Activated CD4-positive, alpha-beta T cell treated with anti-CD3 and anti-CD28 coated beads, Interleukin-2, amount 50 U/mL, for 48 hours (primary cell): ENCODE data around the gene INSIG1.

Source experiments
- DNase-seq, 2 experiments: peaks; one replicate each; pipeline ENCODE4 v3.0.0-alpha.2; 2020

INSIG1 gene

GRCh38 chr7:155297517-155298287, at the start of gene INSIG1:
Gene INSIG1 (plus strand): TSS chr7:155297878. CDS start chr7:155298286, 408 bp downstream.
- DNase-seq, result peak; percentile 86 to 89

- DNase-seq, result no peak
Measured at GRCh38 chr7:155248366-155248756, 49.3 kb upstream of the INSIG1 start.

GRCh38 chr7:155251831-155252230, 45.8 kb upstream of the INSIG1 start:
- DNase-seq, result no peak

- no peak for DNase-seq
Measured at GRCh38 chr7:155252444-155252887, 45.2 kb upstream of the INSIG1 start.

GRCh38 chr7:155252892-155253501, 44.7 kb upstream of the INSIG1 start:
- DNase-seq, result no peak

GRCh38 chr7:155254018-155254417, 43.7 kb upstream of the INSIG1 start:
- no peak for DNase-seq

GRCh38 chr7:155255071-155255470, 42.6 kb upstream of the INSIG1 start:
- no peak for DNase-seq

GRCh38 chr7:155255621-155256020, 42.1 kb upstream of the INSIG1 start:
- no peak for DNase-seq

GRCh38 chr7:155256081-155256760, 41.5 kb upstream of the INSIG1 start:
- no peak for DNase-seq

GRCh38 chr7:155256761-155257481, 40.8 kb upstream of the INSIG1 start:
- no peak for DNase-seq

- no peak for DNase-seq
Measured at GRCh38 chr7:155257482-155258225, 40.0 kb upstream of the INSIG1 start.

GRCh38 chr7:155258226-155258560, 39.5 kb upstream of the INSIG1 start:
- no peak for DNase-seq

GRCh38 chr7:155259866-155260497, 37.7 kb upstream of the INSIG1 start:
- DNase-seq, result no peak

- DNase-seq, result no peak
Measured at GRCh38 chr7:155260498-155260872, 37.2 kb upstream of the INSIG1 start.

GRCh38 chr7:155261031-155261985, 36.4 kb upstream of the INSIG1 start:
- no peak for DNase-seq

GRCh38 chr7:155262031-155262430, 35.6 kb upstream of the INSIG1 start:
- no peak for DNase-seq

- DNase-seq, result no peak
Measured at GRCh38 chr7:155263051-155263450, 34.6 kb upstream of the INSIG1 start.

GRCh38 chr7:155263581-155264143, 34.0 kb upstream of the INSIG1 start:
- DNase-seq, result no peak

GRCh38 chr7:155265144-155265543, 32.5 kb upstream of the INSIG1 start:
- DNase-seq, result no peak

- DNase-seq, result no peak
Measured at GRCh38 chr7:155265961-155266360, 31.7 kb upstream of the INSIG1 start.

GRCh38 chr7:155266440-155266839, 31.2 kb upstream of the INSIG1 start:
- no peak for DNase-seq
